ENCODE data around the gene RPS27A. TPM values are rescaled to one million over a fixed set of nuclear protein-coding genes. Genes with fewer than 3 reads are reported as not detected.

RPS27A gene
- total and polyA plus RNA-seq, 2 experiments from 2014 or later = 608 to 1,542 TPM

DNA sequence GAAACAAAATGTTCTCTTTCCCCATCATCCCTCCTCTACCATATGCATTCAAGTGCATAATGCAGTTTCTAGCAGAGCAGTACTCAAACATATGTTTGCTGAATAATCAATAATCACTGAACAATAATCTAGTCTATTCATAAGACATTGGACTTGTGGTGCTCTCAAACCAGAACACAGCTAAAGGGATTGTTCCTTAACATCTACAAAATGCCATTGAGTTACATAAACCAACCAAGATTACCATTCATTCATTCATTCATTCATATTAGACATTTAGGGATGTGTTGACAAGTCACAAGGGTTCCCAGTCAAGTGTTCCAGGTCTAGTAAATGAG is 4.3 kb upstream of the RPS27A start:
- H4K20me1 ChIP-seq (ENCODE audit: insufficient read depth, poor library complexity, severe bottlenecking) = peaks cover under 1% of the 10 kb centered on the region

DNA sequence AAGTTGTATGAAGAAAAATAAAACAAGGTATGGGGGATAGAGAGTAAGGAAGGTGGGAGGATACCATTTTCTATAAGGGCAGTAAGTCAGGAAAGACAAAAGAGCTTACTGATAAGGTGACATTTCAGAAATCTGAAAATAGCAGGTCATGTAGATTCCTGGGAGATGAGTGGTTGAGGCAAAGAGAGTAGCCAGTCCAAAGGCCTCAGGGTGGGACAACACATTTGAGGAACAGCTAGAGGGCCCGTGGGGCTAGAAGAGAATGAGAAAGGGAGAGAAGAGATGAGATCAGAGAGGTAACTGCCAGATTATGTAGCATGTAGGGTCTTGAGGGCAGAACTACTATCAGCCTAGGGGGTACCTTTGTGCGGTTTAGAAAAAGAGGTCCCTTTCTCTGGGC is 3.3 kb upstream of the RPS27A start:
- Histone ChIP-seq H3K4me3 (no peak overlapping the region), H3K9me3 (ENCODE audit: low read depth) (no peaks in the 10 kb centered on the region), H3K79me2 (peaks cover 63% of the 10 kb centered on the region), H3K27ac (peak overlapping the region; percentile 49), H3K9me2 (replicated peaks; ENCODE audit: insufficient read depth) (no peaks in the 10 kb centered on the region), H3K27me3 (no peaks in the 10 kb centered on the region), H2AFZ (no peak overlapping the region), H3K4me1 (ENCODE audit: insufficient read depth) (peaks cover 8% of the 10 kb centered on the region), H3K4me2 (no peak overlapping the region), H3K36me3 (replicated peaks; ENCODE audit: insufficient read depth, low read depth) (no peaks in the 10 kb centered on the region), H4K20me1 (ENCODE audit: insufficient read depth, poor library complexity, severe bottlenecking) (peaks cover 8% of the 10 kb centered on the region)
- no peak for TF ChIP-seq EZH2phosphoT487 (IDR thresholded peaks at IDR 0.05; ENCODE audit: low read depth, severe bottlenecking, unreplicated experiment)
- TF ChIP-seq, protein P1, sequence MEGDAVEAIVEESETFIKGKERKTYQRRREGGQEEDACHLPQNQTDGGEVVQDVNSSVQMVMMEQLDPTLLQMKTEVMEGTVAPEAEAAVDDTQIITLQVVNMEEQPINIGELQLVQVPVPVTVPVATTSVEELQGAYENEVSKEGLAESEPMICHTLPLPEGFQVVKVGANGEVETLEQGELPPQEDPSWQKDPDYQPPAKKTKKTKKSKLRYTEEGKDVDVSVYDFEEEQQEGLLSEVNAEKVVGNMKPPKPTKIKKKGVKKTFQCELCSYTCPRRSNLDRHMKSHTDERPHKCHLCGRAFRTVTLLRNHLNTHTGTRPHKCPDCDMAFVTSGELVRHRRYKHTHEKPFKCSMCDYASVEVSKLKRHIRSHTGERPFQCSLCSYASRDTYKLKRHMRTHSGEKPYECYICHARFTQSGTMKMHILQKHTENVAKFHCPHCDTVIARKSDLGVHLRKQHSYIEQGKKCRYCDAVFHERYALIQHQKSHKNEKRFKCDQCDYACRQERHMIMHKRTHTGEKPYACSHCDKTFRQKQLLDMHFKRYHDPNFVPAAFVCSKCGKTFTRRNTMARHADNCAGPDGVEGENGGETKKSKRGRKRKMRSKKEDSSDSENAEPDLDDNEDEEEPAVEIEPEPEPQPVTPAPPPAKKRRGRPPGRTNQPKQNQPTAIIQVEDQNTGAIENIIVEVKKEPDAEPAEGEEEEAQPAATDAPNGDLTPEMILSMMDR (IDR thresholded peaks at IDR 0.05; ENCODE audit: poor library complexity) = no peak
- TF ChIP-seq EZH2 (IDR thresholded peaks at IDR 0.05; ENCODE audit: borderline replicate concordance) = no peak
- 93% methylated on average over 2 of the region's 2 CpGs for WGBS (ENCODE audit: low lambda C conversion rate, missing lambda C conversion rate)
- DNase-seq (ENCODE audit: low spot score) = no peak

More for the DNA sequence above, 4.3 kb upstream of the RPS27A start:
- no peaks in the 10 kb centered on the region for H3K36me3 ChIP-seq (replicated peaks; ENCODE audit: insufficient read depth, low read depth)
- H3K4me3 ChIP-seq = no peak overlapping the region
- H3K27ac ChIP-seq = peak overlapping the region; percentile 9
- no peak overlapping the region for H2AFZ ChIP-seq
- no peak for DNase-seq (ENCODE audit: low spot score)
- H3K4me2 ChIP-seq = no peak overlapping the region
- TF ChIP-seq EZH2 (IDR thresholded peaks at IDR 0.05; ENCODE audit: borderline replicate concordance) (no peak), EZH2phosphoT487 (IDR thresholded peaks at IDR 0.05; ENCODE audit: low read depth, severe bottlenecking, unreplicated experiment) (no peak)
- TF ChIP-seq, protein P1 (IDR thresholded peaks at IDR 0.05; ENCODE audit: poor library complexity) = no peak
- H3K79me2 ChIP-seq = peaks cover 53% of the 10 kb centered on the region
- H3K27me3 ChIP-seq = no peaks in the 10 kb centered on the region
- H3K9me2 ChIP-seq (replicated peaks; ENCODE audit: insufficient read depth) = no peaks in the 10 kb centered on the region
- H3K9me3 ChIP-seq (ENCODE audit: low read depth) = no peaks in the 10 kb centered on the region
- H3K4me1 ChIP-seq (ENCODE audit: insufficient read depth) = no peaks in the 10 kb centered on the region

DNA sequence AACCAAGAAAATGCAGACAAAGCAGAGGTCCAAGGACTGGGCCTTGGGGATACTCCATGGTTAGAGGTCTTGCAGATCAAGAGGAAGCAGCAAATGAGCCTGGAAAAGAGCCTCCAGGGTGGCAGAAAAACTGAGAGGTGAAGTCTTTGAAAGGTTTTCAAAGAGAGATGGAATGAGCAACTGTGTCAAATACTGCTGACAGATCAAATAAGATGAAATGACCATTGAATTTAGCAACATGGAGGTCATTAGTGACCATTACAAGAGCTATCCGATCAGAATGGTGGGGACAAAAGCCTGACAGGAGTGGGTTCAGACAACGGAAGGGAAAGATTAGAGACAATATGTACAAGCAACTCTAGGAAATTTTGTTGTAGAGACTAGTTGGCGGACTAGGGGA is 1.9 kb upstream of the RPS27A start:
- Histone ChIP-seq H3K27me3 (no peaks in the 10 kb centered on the region), H3K4me3 (no peak overlapping the region), H3K79me2 (peaks cover 73% of the 10 kb centered on the region), H3K4me2 (peak overlapping the region; percentile 86), H3K4me1 (ENCODE audit: insufficient read depth) (peaks cover 14% of the 10 kb centered on the region), H2AFZ (no peak overlapping the region), H3K36me3 (replicated peaks; ENCODE audit: insufficient read depth, low read depth) (no peaks in the 10 kb centered on the region), H3K9me2 (replicated peaks; ENCODE audit: insufficient read depth) (no peaks in the 10 kb centered on the region), H3K9me3 (ENCODE audit: low read depth) (no peaks in the 10 kb centered on the region), H4K20me1 (ENCODE audit: insufficient read depth, poor library complexity, severe bottlenecking) (peaks cover 13% of the 10 kb centered on the region), H3K27ac (peak overlapping the region; percentile 97)
- WGBS (ENCODE audit: low lambda C conversion rate, missing lambda C conversion rate) = 97% methylated on average over 3 of the region's 3 CpGs
- no peak for DNase-seq (ENCODE audit: low spot score)
- TF ChIP-seq, protein P1 (IDR thresholded peaks at IDR 0.05; ENCODE audit: poor library complexity) = no peak
- TF ChIP-seq EZH2 (IDR thresholded peaks at IDR 0.05; ENCODE audit: borderline replicate concordance) = no peak
- TF ChIP-seq EZH2phosphoT487 (IDR thresholded peaks at IDR 0.05; ENCODE audit: low read depth, severe bottlenecking, unreplicated experiment) = no peak

DNA sequence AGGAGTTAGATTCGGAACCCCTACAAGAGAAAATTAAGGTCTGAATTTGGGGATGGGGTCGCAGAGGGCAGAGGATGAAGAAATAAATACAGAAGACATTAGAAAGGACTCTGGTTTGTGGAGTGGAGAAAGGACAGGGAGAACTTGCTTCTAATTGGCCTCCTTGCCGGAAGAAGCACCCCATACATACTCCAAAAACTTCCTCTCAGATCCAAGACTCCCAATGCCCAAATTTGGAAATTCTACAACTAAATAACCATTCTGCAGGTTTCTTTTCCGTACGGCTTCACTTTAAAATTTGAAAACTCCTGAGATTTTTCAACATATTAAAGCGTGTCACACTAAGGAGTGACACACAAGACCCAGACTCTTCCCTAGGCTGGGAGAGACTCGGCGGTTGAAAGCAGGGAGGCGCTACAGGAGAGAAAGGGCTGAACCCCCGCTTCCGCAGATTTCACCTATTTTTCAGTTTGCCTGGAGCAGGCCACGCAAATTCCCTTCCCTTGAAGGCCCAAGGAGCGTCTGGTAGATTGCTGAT is 873 bp upstream of the RPS27A start:
- Histone ChIP-seq H3K27ac (peak overlapping the region; percentile 97), H3K4me3 (peak overlapping the region; percentile 22), H3K9me3 (ENCODE audit: low read depth) (no peaks in the 10 kb centered on the region), H3K27me3 (no peaks in the 10 kb centered on the region), H3K79me2 (peaks cover 70% of the 10 kb centered on the region), H3K9me2 (replicated peaks; ENCODE audit: insufficient read depth) (no peaks in the 10 kb centered on the region), H2AFZ (peak overlapping the region; percentile 79), H3K4me1 (ENCODE audit: insufficient read depth) (peaks cover 14% of the 10 kb centered on the region), H4K20me1 (ENCODE audit: insufficient read depth, poor library complexity, severe bottlenecking) (peaks cover 13% of the 10 kb centered on the region), H3K36me3 (replicated peaks; ENCODE audit: insufficient read depth, low read depth) (no peaks in the 10 kb centered on the region), H3K4me2 (peak overlapping the region; percentile 86)
- 7% methylated on average over 13 of the region's 13 CpGs for WGBS (ENCODE audit: low lambda C conversion rate, missing lambda C conversion rate)
- TF ChIP-seq EZH2phosphoT487 (IDR thresholded peaks at IDR 0.05; ENCODE audit: low read depth, severe bottlenecking, unreplicated experiment) (no peak), EZH2 (IDR thresholded peaks at IDR 0.05; ENCODE audit: borderline replicate concordance) (no peak)
- TF ChIP-seq, protein P1 (IDR thresholded peaks at IDR 0.05; ENCODE audit: poor library complexity) = no peak
- DNase-seq (ENCODE audit: low spot score) = no peak
